H9 (cell line): ENCODE measurements around the gene PCGF3. TPM values are rescaled to one million over a fixed set of nuclear protein-coding genes. Genes with fewer than 3 reads are reported as not detected.

Experiments used
- DNase-seq: peaks from one replicate; pipeline ENCODE4 v3.0.0-alpha.2; 2017
- H2AFZ ChIP-seq: one replicate; pipeline ENCODE4 v1.6.1; 2013; ENCODE audit warnings: mild to moderate bottlenecking, low read length, control low read depth, moderate library complexity
- H2AK5ac ChIP-seq: 2 replicates; pipeline ENCODE4 v1.6.1; 2013; ENCODE audit warnings: low read length, control low read depth, mixed read lengths; ENCODE audit not compliant: insufficient read length
- H2BK120ac ChIP-seq: one replicate; pipeline ENCODE4 v1.6.1; 2013; ENCODE audit warnings: low read depth, mild to moderate bottlenecking, low read length, control low read depth, inconsistent platforms; ENCODE audit not compliant: poor library complexity, severe bottlenecking
- H2BK12ac ChIP-seq: 2 replicates; pipeline ENCODE4 v1.6.1; 2013; ENCODE audit warnings: low read length, control low read depth, mixed read lengths, low read depth; ENCODE audit not compliant: insufficient read length
- H2BK15ac ChIP-seq: 2 replicates; pipeline ENCODE4 v1.6.1; 2013; ENCODE audit warnings: low read depth, low read length, control low read depth
- H2BK20ac ChIP-seq: one replicate; pipeline ENCODE4 v1.6.1; 2013; ENCODE audit warnings: low read depth, mild to moderate bottlenecking, low read length, control low read depth, inconsistent platforms; ENCODE audit not compliant: poor library complexity, severe bottlenecking
- H2BK5ac ChIP-seq: 2 replicates; pipeline ENCODE4 v1.6.1; 2013; ENCODE audit warnings: low read length, control low read depth, mixed read lengths; ENCODE audit not compliant: insufficient read length
- H3K14ac ChIP-seq: 2 replicates; pipeline ENCODE4 v1.6.1; 2013; ENCODE audit warnings: low read length, control low read depth; ENCODE audit not compliant: insufficient read depth
- H3K18ac ChIP-seq: 2 replicates; pipeline ENCODE4 v1.6.1; 2013; ENCODE audit warnings: low read depth, mild to moderate bottlenecking, mixed read lengths, low read length, control low read depth; ENCODE audit not compliant: insufficient read length
- H3K23ac ChIP-seq: 2 replicates; pipeline ENCODE4 v1.6.1; 2013; ENCODE audit warnings: low read length, control low read depth, mixed read lengths, low read depth; ENCODE audit not compliant: insufficient read length
- H3K23me2 ChIP-seq: 2 replicates; pipeline ENCODE4 v1.6.1; 2013; ENCODE audit warnings: low read depth, mild to moderate bottlenecking, mixed read lengths, low read length, control low read depth; ENCODE audit not compliant: insufficient read length, poor library complexity, severe bottlenecking
- H3K27ac ChIP-seq: 2 replicates; pipeline ENCODE4 v1.5.1; 2013; ENCODE audit warnings: low read length, control low read depth, mixed read lengths, low read depth; ENCODE audit not compliant: insufficient read length
- H3K27me3 ChIP-seq: 2 replicates; pipeline ENCODE4 v1.6.1; 2013; ENCODE audit warnings: low read length, control low read depth, inconsistent platforms; ENCODE audit not compliant: insufficient read depth
- H3K4ac ChIP-seq: 2 replicates; pipeline ENCODE4 v1.6.1; 2013; ENCODE audit warnings: low read depth, mild to moderate bottlenecking, control low read depth, inconsistent platforms, low read length, moderate library complexity
- H3K4me1 ChIP-seq: 2 replicates; pipeline ENCODE4 v1.6.1; 2013; ENCODE audit warnings: low read length, control low read depth, inconsistent platforms; ENCODE audit not compliant: insufficient read depth
- H3K4me2 ChIP-seq: 2 replicates; pipeline ENCODE4 v1.6.1; 2013; ENCODE audit warnings: low read length, control low read depth, mixed read lengths; ENCODE audit not compliant: insufficient read length, insufficient read depth
- H3K56ac ChIP-seq: 2 replicates; pipeline ENCODE4 v1.6.1; 2013; ENCODE audit warnings: low read depth, mild to moderate bottlenecking, mixed read lengths, low read length, control low read depth; ENCODE audit not compliant: insufficient read length
- H3K79me1 ChIP-seq: 2 replicates; pipeline ENCODE4 v1.6.1; 2013; ENCODE audit warnings: low read depth, mild to moderate bottlenecking, moderate library complexity, low read length, control low read depth, inconsistent platforms; ENCODE audit not compliant: insufficient read depth, poor library complexity, severe bottlenecking
- H3K79me2 ChIP-seq: 2 replicates; pipeline ENCODE4 v1.6.1; 2013; ENCODE audit warnings: low read length, control low read depth, inconsistent platforms; ENCODE audit not compliant: insufficient read depth
- H3K9ac ChIP-seq: 2 replicates; pipeline ENCODE4 v1.6.1; 2013; ENCODE audit warnings: low read length, control low read depth, mixed read lengths; ENCODE audit not compliant: insufficient read length; ENCODE audit errors: extremely low read depth
- H3K9me3 ChIP-seq: one replicate; pipeline ENCODE4 v1.6.1; 2013; ENCODE audit warnings: low read depth, low read length, inconsistent platforms; ENCODE audit not compliant: control insufficient read depth
- H3T11ph ChIP-seq: one replicate; pipeline ENCODE4 v1.6.1; 2013; ENCODE audit warnings: mild to moderate bottlenecking, low read length, control low read depth, inconsistent platforms
- H4K20me1 ChIP-seq: one replicate; pipeline ENCODE4 v1.6.1; 2013; ENCODE audit not compliant: control insufficient read depth, insufficient read length, insufficient read depth
- H4K5ac ChIP-seq: 2 replicates; pipeline ENCODE4 v1.6.1; 2013; ENCODE audit warnings: low read depth, mild to moderate bottlenecking, mixed read lengths, low read length, control low read depth; ENCODE audit not compliant: insufficient read length
- H4K8ac ChIP-seq: replicated peaks from 2 replicates; pipeline ENCODE4 v1.6.1; 2013; ENCODE audit warnings: low read length, control low read depth, mixed read lengths, low read depth; ENCODE audit not compliant: insufficient read length
- H4K91ac ChIP-seq: 2 replicates; pipeline ENCODE4 v1.6.1; 2013; ENCODE audit warnings: low read depth, mild to moderate bottlenecking, moderate library complexity, mixed read lengths, low read length, control low read depth; ENCODE audit not compliant: insufficient read length
- H3K27ac Mint-ChIP-seq, 3 experiments: 2 replicates in 2 of 3; 3 replicates in 1 of 3; pipeline ENCODE4 v1.8.0; 2020 to 2021; ENCODE audit warnings: mixed read lengths in 3 of 3, mild to moderate bottlenecking in 1 of 3, moderate library complexity in 1 of 3
- H3K27me3 Mint-ChIP-seq: 2 replicates; pipeline ENCODE4 v1.8.0; 2021; ENCODE audit warnings: low read depth, mild to moderate bottlenecking, moderate library complexity, mixed read lengths
- H3K36me3 Mint-ChIP-seq, 3 experiments: 2 replicates in 2 of 3; 3 replicates in 1 of 3; pipeline ENCODE4 v1.8.0; 2020 to 2021; ENCODE audit warnings: low read depth in 3 of 3, mixed read lengths in 3 of 3; ENCODE audit not compliant: insufficient read depth in 1 of 3
- H3K4me1 Mint-ChIP-seq, 2 experiments: 2 replicates each; pipeline ENCODE4 v1.8.0; 2020; ENCODE audit warnings: mixed read lengths in 2 of 2
- H3K4me3 Mint-ChIP-seq, 2 experiments: 2 replicates in 1 of 2; 3 replicates in 1 of 2; pipeline ENCODE4 v1.8.0; 2020 to 2021; ENCODE audit warnings: mild to moderate bottlenecking in 2 of 2, mixed read lengths in 2 of 2, moderate library complexity in 1 of 2
- H3K9me3 Mint-ChIP-seq, 2 experiments: 2 replicates in 1 of 2; 3 replicates in 1 of 2; pipeline ENCODE4 v1.8.0; 2020; ENCODE audit warnings: mild to moderate bottlenecking in 2 of 2, mixed read lengths in 2 of 2, moderate library complexity in 1 of 2
- WGBS: extraction: QIAGEN DNeasy Blood & Tissue Kit; methylation state at CpG from one replicate; pipeline ENCODE4 v1.1.7; 2013; ENCODE audit warnings: missing lambda C conversion rate, low lambda C conversion rate, mixed read lengths; ENCODE audit not compliant: insufficient read length; ENCODE audit errors: extremely low coverage; 5-methylcytosine and 5-hydroxymethylcytosine counted together
- total RNA-seq: library from RNA; stranded (reverse); gene quantifications from 2 replicates; pipeline ENCODE4 v1.2.1, GENCODE V29; 2021
- TF ChIP-seq, protein P1 (sequence below): fragments of 200-600 bp; sonication (generic); conservative IDR thresholded peaks from 3 replicates; pipeline ENCODE4 v1.8.0; 2021; ENCODE audit warnings: antibody characterized with exemption, mild to moderate bottlenecking

PCGF3 gene
- total RNA-seq, 1 experiment from 2014 or later: 43.1 TPM

- Histone ChIP-seq H4K8ac (no peak overlapping the region), H2AK5ac (no peak overlapping the region), H2BK20ac (no peak overlapping the region), H3K18ac (no peak overlapping the region), H3K4me1 (0 out of 2 replicates have a peak, but pooled peaks cover 3% of the 10 kb centered on the region), H3K27ac (no peak overlapping the region), H2BK5ac (no peak overlapping the region), H2BK12ac (no peak overlapping the region), H4K5ac (no peak overlapping the region), H2BK15ac (no peak overlapping the region), H3K9ac (peak overlapping the region; percentile 34), H3T11ph (no peak overlapping the region), H3K56ac (no peak overlapping the region), H3K4me2 (peak overlapping the region; percentile 32), H3K23me2 (peaks cover 14% of the 10 kb centered on the region), H3K14ac (no peak overlapping the region; the same call in 1 of the 2 replicates), H3K27me3 (no peaks in the 10 kb centered on the region), H4K20me1 (peaks cover 4% of the 10 kb centered on the region), H2BK120ac (no peak overlapping the region), H4K91ac (no peak overlapping the region), H3K23ac (no peak overlapping the region), H3K9me3 (no peaks in the 10 kb centered on the region), H3K79me2 (peaks cover 5% of the 10 kb centered on the region; the same call in 1 of the 2 replicates), H3K79me1 (peaks cover 3% of the 10 kb centered on the region), H3K4ac (no peak overlapping the region), H2AFZ (no peak overlapping the region)
- peak; percentile 31 for DNase-seq
- peak overlapping the region; percentile 93 to 96 for H3K4me3 Mint-ChIP-seq
- H3K27ac Mint-ChIP-seq: no peak overlapping the region
- H3K36me3 Mint-ChIP-seq: peaks cover 21 to 31% (median 29%) of the 10 kb centered on the region in 3 experiments
- peaks cover 9% of the 10 kb centered on the region for H3K27me3 Mint-ChIP-seq
- WGBS: no CpG with 5 or more reads among the region's 26 CpGs
- TF ChIP-seq, protein P1, sequence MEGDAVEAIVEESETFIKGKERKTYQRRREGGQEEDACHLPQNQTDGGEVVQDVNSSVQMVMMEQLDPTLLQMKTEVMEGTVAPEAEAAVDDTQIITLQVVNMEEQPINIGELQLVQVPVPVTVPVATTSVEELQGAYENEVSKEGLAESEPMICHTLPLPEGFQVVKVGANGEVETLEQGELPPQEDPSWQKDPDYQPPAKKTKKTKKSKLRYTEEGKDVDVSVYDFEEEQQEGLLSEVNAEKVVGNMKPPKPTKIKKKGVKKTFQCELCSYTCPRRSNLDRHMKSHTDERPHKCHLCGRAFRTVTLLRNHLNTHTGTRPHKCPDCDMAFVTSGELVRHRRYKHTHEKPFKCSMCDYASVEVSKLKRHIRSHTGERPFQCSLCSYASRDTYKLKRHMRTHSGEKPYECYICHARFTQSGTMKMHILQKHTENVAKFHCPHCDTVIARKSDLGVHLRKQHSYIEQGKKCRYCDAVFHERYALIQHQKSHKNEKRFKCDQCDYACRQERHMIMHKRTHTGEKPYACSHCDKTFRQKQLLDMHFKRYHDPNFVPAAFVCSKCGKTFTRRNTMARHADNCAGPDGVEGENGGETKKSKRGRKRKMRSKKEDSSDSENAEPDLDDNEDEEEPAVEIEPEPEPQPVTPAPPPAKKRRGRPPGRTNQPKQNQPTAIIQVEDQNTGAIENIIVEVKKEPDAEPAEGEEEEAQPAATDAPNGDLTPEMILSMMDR: no peak
- peaks cover 6 to 13% of the 10 kb centered on the region in 2 experiments for H3K4me1 Mint-ChIP-seq
- H3K9me3 Mint-ChIP-seq: no peaks in the 10 kb centered on the region; a peak in 1 of 5 replicates
Measured at GRCh38 chr4:675036-675882, 30.4 kb upstream of the PCGF3 start.
